ENCODE data around the gene CSMD2.

DNA sequence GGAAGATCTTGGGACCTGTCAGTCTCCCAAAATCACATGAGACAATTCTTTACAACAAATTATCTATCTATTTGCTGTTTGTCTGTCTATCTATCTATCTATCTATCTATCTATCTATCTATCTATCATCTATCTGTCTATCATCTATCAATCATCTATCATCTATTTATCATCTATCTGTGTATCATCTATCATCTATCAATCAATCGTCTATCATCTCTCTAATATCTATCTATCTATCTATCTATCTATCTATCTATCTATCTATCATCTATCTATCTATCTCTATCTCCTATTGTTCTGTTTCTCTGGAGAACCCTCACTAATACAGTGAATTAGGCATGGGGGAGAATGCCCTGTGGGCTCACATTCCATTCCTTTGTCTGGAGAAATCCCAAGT lies 374.5 kb downstream of the CSMD2 start:
- no peak for TF ChIP-seq CTCF (IDR thresholded peaks at IDR 0.05)
- no peak for TF ChIP-seq EZH2 (IDR thresholded peaks at IDR 0.05)
- no peak for TF ChIP-seq EZH2phosphoT487 (IDR thresholded peaks at IDR 0.05)

All from neural progenitor cell (in vitro differentiated cells).